GM21723 (cell line): Measurements from ENCODE around the gene PCAT6.
A peak's percentile ranks its signal among the peaks of the same experiment; 100 is the strongest.
"Not testable (repeated sequence)": the region's sequence is repeated elsewhere in the genome, so short reads cannot be mapped to it uniquely, and the experiment has no call there.

ENCODE experiments used
- ATAC-seq: cut with Tn5 transposase; IDR thresholded peaks from one replicate; pipeline ENCODE4 v1.9.1; 2021; ENCODE audit warnings: mild to moderate bottlenecking, moderate library complexity; ENCODE audit not compliant: unreplicated experiment

Gene PCAT6

GRCh38 chr1:202806845-202807450 is 3.8 kb upstream of the PCAT6 start:
- no peak for ATAC-seq

GRCh38 chr1:202807451-202807925 is 3.3 kb upstream of the PCAT6 start:
- ATAC-seq = no peak

GRCh38 chr1:202807926-202808757 is 2.6 kb upstream of the PCAT6 start, which contains the start of gene KDM5B:
Gene KDM5B (minus strand): TSS chr1:202808421. CDS start chr1:202808305, 116 bp downstream.
- no peak for ATAC-seq

- ATAC-seq = no peak
Observed at GRCh38 chr1:202809597-202810159, 1.1 kb upstream of the PCAT6 start.

GRCh38 chr1:202810193-202810614 is 550 bp upstream of the PCAT6 start:
- no peak for ATAC-seq

GRCh38 chr1:202811296-202812175 is 782 bp downstream of the PCAT6 start:
- peak; percentile 43 for ATAC-seq

- ATAC-seq = no peak
Observed at GRCh38 chr1:202812176-202813026, 1.6 kb downstream of the PCAT6 start.

- no peak for ATAC-seq
Observed at GRCh38 chr1:202815120-202815519, 4.4 kb downstream of the PCAT6 start.

GRCh38 chr1:202818819-202819218 is 8.1 kb downstream of the PCAT6 start:
- no peak for ATAC-seq

- ATAC-seq = no peak
Observed at GRCh38 chr1:202821467-202821866, 10.7 kb downstream of the PCAT6 start.

- ATAC-seq = no peak
Observed at GRCh38 chr1:202825748-202826147, 15.0 kb downstream of the PCAT6 start.

- not testable (repeated sequence) for ATAC-seq
Observed at GRCh38 chr1:202829223-202829622, 18.5 kb downstream of the PCAT6 start.

GRCh38 chr1:202831906-202832305 is 21.2 kb downstream of the PCAT6 start:
- ATAC-seq = no peak

- no peak for ATAC-seq
Observed at GRCh38 chr1:202834771-202835547, 24.2 kb downstream of the PCAT6 start.

GRCh38 chr1:202835548-202836072 is 24.9 kb downstream of the PCAT6 start:
- ATAC-seq = no peak

- no peak for ATAC-seq
Observed at GRCh38 chr1:202836623-202837403, 26.1 kb downstream of the PCAT6 start.

GRCh38 chr1:202837746-202838262 is 27.1 kb downstream of the PCAT6 start:
- no peak for ATAC-seq

- no peak for ATAC-seq
Observed at GRCh38 chr1:202843081-202843480, 32.3 kb downstream of the PCAT6 start.
